HEK293 (cell line): ENCODE data around the gene TTC39C.

ENCODE experiments used
- GLIS1 ChIP-seq: fragments of 450-650 bp; formaldehyde crosslinking; IDR thresholded peaks from 2 replicates; pipeline ENCODE4 v1.5.1; 2016; ENCODE audit warnings: missing biosample characterization, missing genetic modification characterization
- GLIS2 ChIP-seq: fragments of 450-650 bp; formaldehyde crosslinking; IDR thresholded peaks from 2 replicates; pipeline ENCODE4 v1.5.1; 2016; ENCODE audit warnings: missing biosample characterization, missing genetic modification characterization
- KLF1 ChIP-seq: fragments of 450-650 bp; formaldehyde crosslinking; IDR thresholded peaks from 2 replicates; pipeline ENCODE4 v1.5.1; 2016; ENCODE audit warnings: missing biosample characterization, missing genetic modification characterization
- MYNN ChIP-seq: fragments of 450-650 bp; formaldehyde crosslinking; IDR thresholded peaks from 2 replicates; pipeline ENCODE4 v1.5.1; 2016; ENCODE audit warnings: missing biosample characterization, missing genetic modification characterization, borderline replicate concordance
- MZF1 ChIP-seq: fragments of 450-650 bp; formaldehyde crosslinking; IDR thresholded peaks from 2 replicates; pipeline ENCODE4 v1.5.1; 2017; ENCODE audit warnings: missing biosample characterization, missing genetic modification characterization, borderline replicate concordance
- OSR2 ChIP-seq: fragments of 450-650 bp; formaldehyde crosslinking; IDR thresholded peaks from 2 replicates; pipeline ENCODE4 v1.5.1; 2016; ENCODE audit warnings: missing biosample characterization, missing genetic modification characterization
- RBAK ChIP-seq: fragments of 450-650 bp; formaldehyde crosslinking; IDR thresholded peaks from 2 replicates; pipeline ENCODE4 v1.5.1; 2016; ENCODE audit warnings: missing biosample characterization, missing genetic modification characterization
- SP3 ChIP-seq: fragments of 450-650 bp; formaldehyde crosslinking; IDR thresholded peaks from 2 replicates; pipeline ENCODE4 v1.5.1; 2016; ENCODE audit warnings: missing biosample characterization, missing genetic modification characterization
- SP7 ChIP-seq: fragments of 450-650 bp; formaldehyde crosslinking; IDR thresholded peaks from 2 replicates; pipeline ENCODE4 v1.5.1; 2016; ENCODE audit warnings: missing biosample characterization, missing genetic modification characterization
- TRIM28 ChIP-seq: IDR thresholded peaks from 2 replicates; pipeline ENCODE4 v1.6.1; 2011; ENCODE audit warnings: low read length, control low read depth, borderline replicate concordance
- ZFHX2 ChIP-seq: fragments of 450-650 bp; formaldehyde crosslinking; conservative IDR thresholded peaks from 2 replicates; pipeline ENCODE4 v1.5.1; 2016; ENCODE audit warnings: missing biosample characterization, missing genetic modification characterization
- ZFP41 ChIP-seq: fragments of 450-650 bp; formaldehyde crosslinking; IDR thresholded peaks from 2 replicates; pipeline ENCODE4 v1.5.1; 2016; ENCODE audit warnings: missing biosample characterization, missing genetic modification characterization, borderline replicate concordance
- ZIC2 ChIP-seq: fragments of 450-650 bp; formaldehyde crosslinking; IDR thresholded peaks from 2 replicates; pipeline ENCODE4 v1.5.1; 2016; ENCODE audit warnings: missing biosample characterization, missing genetic modification characterization
- ZNF10 ChIP-seq: fragments of 450-650 bp; formaldehyde crosslinking; IDR thresholded peaks from 2 replicates; pipeline ENCODE4 v1.5.1; 2017; ENCODE audit warnings: missing biosample characterization, missing genetic modification characterization
- ZNF157 ChIP-seq: fragments of 450-650 bp; formaldehyde crosslinking; IDR thresholded peaks from 2 replicates; pipeline ENCODE4 v1.5.1; 2016; ENCODE audit warnings: missing biosample characterization, missing genetic modification characterization
- ZNF223 ChIP-seq: fragments of 450-650 bp; formaldehyde crosslinking; IDR thresholded peaks from 2 replicates; pipeline ENCODE4 v1.5.1; 2016; ENCODE audit warnings: missing biosample characterization, missing genetic modification characterization
- ZNF302 ChIP-seq: fragments of 450-650 bp; formaldehyde crosslinking; IDR thresholded peaks from 2 replicates; pipeline ENCODE4 v1.5.1; 2016; ENCODE audit warnings: missing biosample characterization, missing genetic modification characterization, low read depth
- ZNF335 ChIP-seq: fragments of 450-650 bp; formaldehyde crosslinking; conservative IDR thresholded peaks from 2 replicates; pipeline ENCODE4 v1.5.1; 2016; ENCODE audit warnings: missing biosample characterization, missing genetic modification characterization
- ZNF529 ChIP-seq: fragments of 450-650 bp; formaldehyde crosslinking; IDR thresholded peaks from 2 replicates; pipeline ENCODE4 v1.5.1; 2017; ENCODE audit warnings: missing genetic modification characterization, missing biosample characterization; ENCODE audit not compliant: insufficient replicate concordance
- ZNF530 ChIP-seq: fragments of 450-650 bp; formaldehyde crosslinking; IDR thresholded peaks from 2 replicates; pipeline ENCODE4 v1.5.1; 2016; ENCODE audit warnings: low read depth, missing biosample characterization, missing genetic modification characterization
- ZNF558 ChIP-seq: fragments of 450-650 bp; formaldehyde crosslinking; IDR thresholded peaks from 2 replicates; pipeline ENCODE4 v1.5.1; 2016; ENCODE audit warnings: missing biosample characterization, missing genetic modification characterization
- ZNF600 ChIP-seq: fragments of 450-650 bp; formaldehyde crosslinking; IDR thresholded peaks from 2 replicates; pipeline ENCODE4 v1.5.1; 2016; ENCODE audit warnings: missing biosample characterization, missing genetic modification characterization
- ZNF610 ChIP-seq: fragments of 450-650 bp; formaldehyde crosslinking; IDR thresholded peaks from 2 replicates; pipeline ENCODE4 v1.5.1; 2016; ENCODE audit warnings: missing biosample characterization, missing genetic modification characterization, borderline replicate concordance
- ZNF629 ChIP-seq: fragments of 450-650 bp; formaldehyde crosslinking; IDR thresholded peaks from 2 replicates; pipeline ENCODE4 v1.5.1; 2017; ENCODE audit warnings: missing biosample characterization, missing genetic modification characterization
- ZNF654 ChIP-seq: fragments of 450-650 bp; formaldehyde crosslinking; IDR thresholded peaks from 2 replicates; pipeline ENCODE4 v1.5.1; 2016; ENCODE audit warnings: low read depth, missing biosample characterization, missing genetic modification characterization
- ZSCAN23 ChIP-seq: fragments of 450-650 bp; formaldehyde crosslinking; IDR thresholded peaks from 2 replicates; pipeline ENCODE4 v1.5.1; 2016; ENCODE audit warnings: missing biosample characterization, missing genetic modification characterization
- ZSCAN30 ChIP-seq: fragments of 450-650 bp; IDR thresholded peaks from 2 replicates; pipeline ENCODE4 v1.5.1; 2018; ENCODE audit warnings: missing biosample characterization, mild to moderate bottlenecking, missing genetic modification characterization, moderate library complexity
- TF ChIP-seq, protein P1 (sequence below): fragments of 450-650 bp; formaldehyde crosslinking; IDR thresholded peaks from 2 replicates; pipeline ENCODE4 v1.5.1; 2016; ENCODE audit warnings: missing biosample characterization, missing genetic modification characterization, low read depth
- TF ChIP-seq, protein P2 (sequence below): fragments of 450-650 bp; formaldehyde crosslinking; IDR thresholded peaks from 2 replicates; pipeline ENCODE4 v1.5.1; 2016; ENCODE audit warnings: missing biosample characterization, missing genetic modification characterization
- TF ChIP-seq, protein P3 (sequence below): fragments of 450-650 bp; formaldehyde crosslinking; IDR thresholded peaks from 2 replicates; pipeline ENCODE4; 2016; ENCODE audit warnings: missing biosample characterization, missing genetic modification characterization
- TF ChIP-seq, protein P4 (sequence below): fragments of 450-650 bp; formaldehyde crosslinking; IDR thresholded peaks from 2 replicates; pipeline ENCODE4 v1.5.1; 2017; ENCODE audit warnings: missing biosample characterization, missing genetic modification characterization

Gene TTC39C

DNA sequence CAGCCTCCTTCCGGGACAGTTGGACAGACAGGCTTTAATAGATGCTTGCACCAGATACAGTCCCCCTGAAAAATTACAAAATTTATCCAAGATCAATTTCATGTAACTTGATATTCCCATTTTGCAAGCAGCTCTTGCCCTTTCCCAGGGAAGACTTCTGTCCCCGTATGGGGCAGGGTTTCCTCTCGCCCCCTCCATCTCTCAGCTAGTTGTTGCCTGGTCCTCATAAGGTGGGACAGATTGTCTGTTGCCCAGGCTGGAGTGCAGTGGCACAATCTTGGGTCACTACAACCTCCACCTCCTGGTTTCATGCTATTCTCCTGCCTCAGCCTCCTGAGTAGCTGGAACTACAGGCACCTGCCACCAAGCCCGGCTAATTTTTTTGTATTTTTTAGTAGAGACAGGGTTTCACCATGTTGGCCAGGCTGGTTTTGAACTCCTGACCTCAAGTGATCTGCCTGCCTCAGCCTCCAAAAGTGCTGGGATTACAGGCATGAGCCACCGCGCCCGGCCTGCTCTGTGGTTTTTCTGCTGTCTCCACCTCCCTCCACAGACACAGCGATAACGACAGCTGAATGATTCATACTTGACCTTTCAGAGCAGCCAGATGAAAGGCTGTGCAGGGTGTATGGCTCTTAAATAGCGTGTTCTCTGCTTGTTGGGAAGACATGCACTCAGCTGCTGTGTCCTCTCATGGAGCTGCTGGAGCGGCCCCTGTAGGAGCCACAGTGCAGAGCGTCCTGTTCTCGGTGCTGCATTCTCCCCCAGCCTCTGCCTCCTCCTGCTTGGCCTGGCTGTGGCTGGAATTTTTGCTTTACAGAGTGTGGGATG lies 61.4 kb downstream of the TTC39C start (continued):
- TF ChIP-seq ZNF10 (tag by site-specific recombination) (no peak; the same call in 1 of the 2 replicates), ZNF629 (tag by site-specific recombination) (peak; percentile 77), ZFP41 (no peak), OSR2 (tag by site-specific recombination) (peak; percentile 94), ZNF558 (tag by site-specific recombination) (peak; percentile 66; the same call in 1 of the 2 replicates), ZNF157 (tag by site-specific recombination) (no peak), ZNF600 (tag by site-specific recombination) (peak; percentile 98), ZFHX2 (tag by site-specific recombination) (0 out of 2 replicates have a peak, but pooled peaks have one; percentile 11), ZSCAN23 (peak; percentile 17; the same call in 1 of the 2 replicates), GLIS2 (tag by site-specific recombination) (peak; percentile 71), ZNF654 (tag by site-specific recombination) (peak; percentile 15; the same call in 1 of the 2 replicates), MZF1 (tag by site-specific recombination) (no peak; the same call in 1 of the 2 replicates), SP7 (tag by site-specific recombination) (peak; percentile 96), MYNN (tag by site-specific recombination) (peak; percentile 77; the same call in 1 of the 2 replicates), ZNF223 (tag by site-specific recombination) (peak; percentile 33; the same call in 1 of the 2 replicates), SP3 (tag by site-specific recombination) (peak; percentile 42; the same call in 1 of the 2 replicates), ZNF530 (no peak), ZIC2 (peak; percentile 85), ZNF302 (tag by site-specific recombination) (no peak), RBAK (tag by site-specific recombination) (0 out of 2 replicates have a peak, but pooled peaks have one; percentile 30), GLIS1 (tag by site-specific recombination) (peak; percentile 63), ZSCAN30 (tag by site-specific recombination) (peak; percentile 93), ZNF529 (tag by site-specific recombination) (no peak), ZNF335 (peak; percentile 69), KLF1 (peak; percentile 67; the same call in 1 of the 2 replicates), TRIM28 (peak; percentile 98), ZNF610 (peak; percentile 84)
- TF ChIP-seq, protein P1, sequence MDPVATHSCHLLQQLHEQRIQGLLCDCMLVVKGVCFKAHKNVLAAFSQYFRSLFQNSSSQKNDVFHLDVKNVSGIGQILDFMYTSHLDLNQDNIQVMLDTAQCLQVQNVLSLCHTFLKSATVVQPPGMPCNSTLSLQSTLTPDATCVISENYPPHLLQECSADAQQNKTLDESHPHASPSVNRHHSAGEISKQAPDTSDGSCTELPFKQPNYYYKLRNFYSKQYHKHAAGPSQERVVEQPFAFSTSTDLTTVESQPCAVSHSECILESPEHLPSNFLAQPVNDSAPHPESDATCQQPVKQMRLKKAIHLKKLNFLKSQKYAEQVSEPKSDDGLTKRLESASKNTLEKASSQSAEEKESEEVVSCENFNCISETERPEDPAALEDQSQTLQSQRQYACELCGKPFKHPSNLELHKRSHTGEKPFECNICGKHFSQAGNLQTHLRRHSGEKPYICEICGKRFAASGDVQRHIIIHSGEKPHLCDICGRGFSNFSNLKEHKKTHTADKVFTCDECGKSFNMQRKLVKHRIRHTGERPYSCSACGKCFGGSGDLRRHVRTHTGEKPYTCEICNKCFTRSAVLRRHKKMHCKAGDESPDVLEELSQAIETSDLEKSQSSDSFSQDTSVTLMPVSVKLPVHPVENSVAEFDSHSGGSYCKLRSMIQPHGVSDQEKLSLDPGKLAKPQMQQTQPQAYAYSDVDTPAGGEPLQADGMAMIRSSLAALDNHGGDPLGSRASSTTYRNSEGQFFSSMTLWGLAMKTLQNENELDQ (tag by site-specific recombination) = no peak
- TF ChIP-seq, protein P2, sequence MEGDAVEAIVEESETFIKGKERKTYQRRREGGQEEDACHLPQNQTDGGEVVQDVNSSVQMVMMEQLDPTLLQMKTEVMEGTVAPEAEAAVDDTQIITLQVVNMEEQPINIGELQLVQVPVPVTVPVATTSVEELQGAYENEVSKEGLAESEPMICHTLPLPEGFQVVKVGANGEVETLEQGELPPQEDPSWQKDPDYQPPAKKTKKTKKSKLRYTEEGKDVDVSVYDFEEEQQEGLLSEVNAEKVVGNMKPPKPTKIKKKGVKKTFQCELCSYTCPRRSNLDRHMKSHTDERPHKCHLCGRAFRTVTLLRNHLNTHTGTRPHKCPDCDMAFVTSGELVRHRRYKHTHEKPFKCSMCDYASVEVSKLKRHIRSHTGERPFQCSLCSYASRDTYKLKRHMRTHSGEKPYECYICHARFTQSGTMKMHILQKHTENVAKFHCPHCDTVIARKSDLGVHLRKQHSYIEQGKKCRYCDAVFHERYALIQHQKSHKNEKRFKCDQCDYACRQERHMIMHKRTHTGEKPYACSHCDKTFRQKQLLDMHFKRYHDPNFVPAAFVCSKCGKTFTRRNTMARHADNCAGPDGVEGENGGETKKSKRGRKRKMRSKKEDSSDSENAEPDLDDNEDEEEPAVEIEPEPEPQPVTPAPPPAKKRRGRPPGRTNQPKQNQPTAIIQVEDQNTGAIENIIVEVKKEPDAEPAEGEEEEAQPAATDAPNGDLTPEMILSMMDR (tag by site-specific recombination) = peak; percentile 77
- TF ChIP-seq, protein P3, sequence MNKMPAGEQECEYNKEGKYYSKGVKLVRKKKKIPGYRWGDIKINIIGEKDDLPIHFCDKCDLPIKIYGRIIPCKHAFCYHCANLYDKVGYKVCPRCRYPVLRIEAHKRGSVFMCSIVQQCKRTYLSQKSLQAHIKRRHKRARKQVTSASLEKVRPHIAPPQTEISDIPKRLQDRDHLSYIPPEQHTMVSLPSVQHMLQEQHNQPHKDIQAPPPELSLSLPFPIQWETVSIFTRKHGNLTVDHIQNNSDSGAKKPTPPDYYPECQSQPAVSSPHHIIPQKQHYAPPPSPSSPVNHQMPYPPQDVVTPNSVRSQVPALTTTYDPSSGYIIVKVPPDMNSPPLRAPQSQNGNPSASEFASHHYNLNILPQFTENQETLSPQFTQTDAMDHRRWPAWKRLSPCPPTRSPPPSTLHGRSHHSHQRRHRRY (tag by site-specific recombination) = no peak
- TF ChIP-seq, protein P4, sequence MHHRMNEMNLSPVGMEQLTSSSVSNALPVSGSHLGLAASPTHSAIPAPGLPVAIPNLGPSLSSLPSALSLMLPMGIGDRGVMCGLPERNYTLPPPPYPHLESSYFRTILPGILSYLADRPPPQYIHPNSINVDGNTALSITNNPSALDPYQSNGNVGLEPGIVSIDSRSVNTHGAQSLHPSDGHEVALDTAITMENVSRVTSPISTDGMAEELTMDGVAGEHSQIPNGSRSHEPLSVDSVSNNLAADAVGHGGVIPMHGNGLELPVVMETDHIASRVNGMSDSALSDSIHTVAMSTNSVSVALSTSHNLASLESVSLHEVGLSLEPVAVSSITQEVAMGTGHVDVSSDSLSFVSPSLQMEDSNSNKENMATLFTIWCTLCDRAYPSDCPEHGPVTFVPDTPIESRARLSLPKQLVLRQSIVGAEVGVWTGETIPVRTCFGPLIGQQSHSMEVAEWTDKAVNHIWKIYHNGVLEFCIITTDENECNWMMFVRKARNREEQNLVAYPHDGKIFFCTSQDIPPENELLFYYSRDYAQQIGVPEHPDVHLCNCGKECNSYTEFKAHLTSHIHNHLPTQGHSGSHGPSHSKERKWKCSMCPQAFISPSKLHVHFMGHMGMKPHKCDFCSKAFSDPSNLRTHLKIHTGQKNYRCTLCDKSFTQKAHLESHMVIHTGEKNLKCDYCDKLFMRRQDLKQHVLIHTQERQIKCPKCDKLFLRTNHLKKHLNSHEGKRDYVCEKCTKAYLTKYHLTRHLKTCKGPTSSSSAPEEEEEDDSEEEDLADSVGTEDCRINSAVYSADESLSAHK (tag by site-specific recombination) = peak; percentile 59; the same call in 1 of the 2 replicates
